Esophagus muscularis mucosa (tissue), 3 donors: ENCODE data around the gene BTBD16.

Experiments used
- CTCF ChIP-seq, 3 experiments: fragments of 200-600 bp in 2 of 3; fragments of 450-650 bp in 1 of 3; sonication (generic) in 2 of 3; IDR thresholded peaks; one replicate each; pipeline ENCODE4 v1.5.1; 2017 to 2019; ENCODE audit warnings: antibody characterized with exemption in 3 of 3, mild to moderate bottlenecking in 2 of 3, moderate library complexity in 1 of 3
- EP300 ChIP-seq: sonication (generic); formaldehyde crosslinking; IDR thresholded peaks from one replicate; pipeline ENCODE4 v1.6.1; 2017; ENCODE audit warnings: antibody characterized with exemption

- TF ChIP-seq CTCF (IDR thresholded peaks at IDR 0.05): no peak
- TF ChIP-seq EP300: no peak
Measured at GRCh38 chr10:122244001-122244975, 26.8 kb upstream of the BTBD16 start.
